ENCODE data around the gene AMPD3.

DNA sequence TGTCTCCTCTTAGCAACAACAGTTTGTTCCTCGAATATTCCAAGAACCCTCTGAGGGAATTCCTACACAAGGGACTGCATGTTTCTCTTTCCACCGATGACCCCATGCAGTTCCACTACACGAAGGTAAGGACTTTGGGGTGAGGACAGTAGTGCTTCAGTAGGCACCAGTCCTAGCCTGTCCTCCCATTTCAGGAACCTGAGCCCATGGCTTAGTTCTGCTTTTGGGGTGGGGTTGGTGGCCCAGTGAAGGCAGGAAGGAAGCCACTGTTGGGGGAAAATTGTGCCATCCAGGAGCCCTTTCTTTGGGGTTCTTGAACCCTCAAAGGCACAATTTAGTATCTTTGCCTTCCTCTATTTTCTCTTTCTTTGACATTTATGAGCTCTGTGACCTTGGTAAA lies 47.7 kb downstream of the AMPD3 start:
- TF ChIP-seq, protein P1, sequence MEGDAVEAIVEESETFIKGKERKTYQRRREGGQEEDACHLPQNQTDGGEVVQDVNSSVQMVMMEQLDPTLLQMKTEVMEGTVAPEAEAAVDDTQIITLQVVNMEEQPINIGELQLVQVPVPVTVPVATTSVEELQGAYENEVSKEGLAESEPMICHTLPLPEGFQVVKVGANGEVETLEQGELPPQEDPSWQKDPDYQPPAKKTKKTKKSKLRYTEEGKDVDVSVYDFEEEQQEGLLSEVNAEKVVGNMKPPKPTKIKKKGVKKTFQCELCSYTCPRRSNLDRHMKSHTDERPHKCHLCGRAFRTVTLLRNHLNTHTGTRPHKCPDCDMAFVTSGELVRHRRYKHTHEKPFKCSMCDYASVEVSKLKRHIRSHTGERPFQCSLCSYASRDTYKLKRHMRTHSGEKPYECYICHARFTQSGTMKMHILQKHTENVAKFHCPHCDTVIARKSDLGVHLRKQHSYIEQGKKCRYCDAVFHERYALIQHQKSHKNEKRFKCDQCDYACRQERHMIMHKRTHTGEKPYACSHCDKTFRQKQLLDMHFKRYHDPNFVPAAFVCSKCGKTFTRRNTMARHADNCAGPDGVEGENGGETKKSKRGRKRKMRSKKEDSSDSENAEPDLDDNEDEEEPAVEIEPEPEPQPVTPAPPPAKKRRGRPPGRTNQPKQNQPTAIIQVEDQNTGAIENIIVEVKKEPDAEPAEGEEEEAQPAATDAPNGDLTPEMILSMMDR (IDR thresholded peaks at IDR 0.05 in 4 of 5, conservative IDR thresholded peaks at IDR 0.05 in 1 of 5), result no peak
- no peak for TF ChIP-seq POLR2A (IDR thresholded peaks at IDR 0.05)
